Omental fat pad (tissue), 4 donors: Measurements from ENCODE around the gene RAB39B. TPM values are rescaled to one million over a fixed set of nuclear protein-coding genes. Genes with fewer than 3 reads are reported as not detected.
A peak's percentile ranks its signal among the peaks of the same experiment; 100 is the strongest.
"Not testable (repeated sequence)": the region's sequence is repeated elsewhere in the genome, so short reads cannot be mapped to it uniquely, and the experiment has no call there.

Experiments
- ATAC-seq: fragments of 150-250 bp; one replicate; pipeline ENCODE4 v1.9.1; 2016; ENCODE audit warnings: mild to moderate bottlenecking, moderate library complexity; ENCODE audit not compliant: low FRiP score
- DNase-seq: peaks from one replicate; pipeline ENCODE4 v3.0.0-alpha.2; 2019; ENCODE audit warnings: low spot score
- total RNA-seq, 4 donors: library from RNA; depleted of rRNA; stranded (reverse); fragments of >200 nt; gene quantifications; one replicate each; pipeline ENCODE4 v1.1.0, GENCODE V29; 2016
- TF ChIP-seq, protein P1 (sequence below), 3 donors: fragments of 450-650 bp; IDR thresholded peaks; one replicate each; pipeline ENCODE4 v1.5.1; 2016 to 2017; ENCODE audit warnings: antibody characterized with exemption in 3 of 3, mild to moderate bottlenecking in 3 of 3, moderate library complexity in 2 of 3

Gene RAB39B, protein sequence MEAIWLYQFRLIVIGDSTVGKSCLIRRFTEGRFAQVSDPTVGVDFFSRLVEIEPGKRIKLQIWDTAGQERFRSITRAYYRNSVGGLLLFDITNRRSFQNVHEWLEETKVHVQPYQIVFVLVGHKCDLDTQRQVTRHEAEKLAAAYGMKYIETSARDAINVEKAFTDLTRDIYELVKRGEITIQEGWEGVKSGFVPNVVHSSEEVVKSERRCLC
- under 1 TPM; 0.19 to 0.37 (median 0.28) TPM for total RNA-seq

GRCh38 chrX:155263854-155264628, at the start of gene RAB39B:
Gene RAB39B, minus strand, starts transcription at chrX:155264491. Its CDS starts 203 bp downstream, at chrX:155264288.
- TF ChIP-seq, protein P1, sequence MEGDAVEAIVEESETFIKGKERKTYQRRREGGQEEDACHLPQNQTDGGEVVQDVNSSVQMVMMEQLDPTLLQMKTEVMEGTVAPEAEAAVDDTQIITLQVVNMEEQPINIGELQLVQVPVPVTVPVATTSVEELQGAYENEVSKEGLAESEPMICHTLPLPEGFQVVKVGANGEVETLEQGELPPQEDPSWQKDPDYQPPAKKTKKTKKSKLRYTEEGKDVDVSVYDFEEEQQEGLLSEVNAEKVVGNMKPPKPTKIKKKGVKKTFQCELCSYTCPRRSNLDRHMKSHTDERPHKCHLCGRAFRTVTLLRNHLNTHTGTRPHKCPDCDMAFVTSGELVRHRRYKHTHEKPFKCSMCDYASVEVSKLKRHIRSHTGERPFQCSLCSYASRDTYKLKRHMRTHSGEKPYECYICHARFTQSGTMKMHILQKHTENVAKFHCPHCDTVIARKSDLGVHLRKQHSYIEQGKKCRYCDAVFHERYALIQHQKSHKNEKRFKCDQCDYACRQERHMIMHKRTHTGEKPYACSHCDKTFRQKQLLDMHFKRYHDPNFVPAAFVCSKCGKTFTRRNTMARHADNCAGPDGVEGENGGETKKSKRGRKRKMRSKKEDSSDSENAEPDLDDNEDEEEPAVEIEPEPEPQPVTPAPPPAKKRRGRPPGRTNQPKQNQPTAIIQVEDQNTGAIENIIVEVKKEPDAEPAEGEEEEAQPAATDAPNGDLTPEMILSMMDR (IDR thresholded peaks at IDR 0.05): no peak
- DNase-seq: no peak
- ATAC-seq: peak; percentile 68

- TF ChIP-seq, protein P1 (IDR thresholded peaks at IDR 0.05): no peak
- ATAC-seq (no peak), DNase-seq (no peak)
Measured at GRCh38 chrX:155313766-155314165, 49.5 kb upstream of the RAB39B start.

DNA sequence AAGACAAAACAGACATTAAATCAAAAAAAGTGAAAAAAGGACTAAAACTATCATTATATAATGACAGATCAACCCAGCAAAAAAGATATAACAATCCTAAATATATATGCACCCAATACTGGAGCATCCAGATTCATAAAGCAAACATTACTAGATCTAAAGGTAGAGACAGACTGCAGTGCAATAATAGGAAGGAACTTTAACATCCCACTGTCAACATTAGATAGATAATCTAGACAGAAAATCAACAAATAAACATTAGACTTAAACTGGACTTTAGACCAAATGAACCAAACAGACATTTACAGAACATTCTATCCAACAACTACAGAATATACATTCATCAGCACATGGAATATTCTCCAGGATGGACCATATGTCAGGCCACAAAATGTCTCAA, 29.5 kb upstream of the RAB39B start:
- no peak for DNase-seq
- TF ChIP-seq, protein P1 (IDR thresholded peaks at IDR 0.05): no peak
- no peak for ATAC-seq

DNA sequence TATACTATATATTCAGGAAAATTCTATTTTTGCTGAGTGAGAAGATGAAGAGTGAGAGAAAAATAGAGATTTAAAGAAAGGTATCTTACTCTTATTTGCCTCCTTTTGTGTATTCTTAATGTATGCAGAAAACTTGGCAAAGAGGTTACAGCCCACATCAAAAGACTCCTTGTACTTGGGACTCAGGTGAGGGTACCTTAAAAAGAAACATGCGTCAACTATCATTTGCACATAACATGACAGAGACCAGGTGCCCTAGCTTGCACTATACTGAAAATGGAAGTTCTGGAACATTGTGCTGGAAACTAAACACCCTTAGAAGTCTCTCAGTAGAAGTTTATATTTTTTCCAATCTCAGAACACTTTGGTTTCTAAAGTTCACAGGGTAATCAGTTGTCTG, 15.6 kb upstream of the RAB39B start:
- no peak for ATAC-seq
- TF ChIP-seq, protein P1 (IDR thresholded peaks at IDR 0.05): no peak
- no peak for DNase-seq

DNA sequence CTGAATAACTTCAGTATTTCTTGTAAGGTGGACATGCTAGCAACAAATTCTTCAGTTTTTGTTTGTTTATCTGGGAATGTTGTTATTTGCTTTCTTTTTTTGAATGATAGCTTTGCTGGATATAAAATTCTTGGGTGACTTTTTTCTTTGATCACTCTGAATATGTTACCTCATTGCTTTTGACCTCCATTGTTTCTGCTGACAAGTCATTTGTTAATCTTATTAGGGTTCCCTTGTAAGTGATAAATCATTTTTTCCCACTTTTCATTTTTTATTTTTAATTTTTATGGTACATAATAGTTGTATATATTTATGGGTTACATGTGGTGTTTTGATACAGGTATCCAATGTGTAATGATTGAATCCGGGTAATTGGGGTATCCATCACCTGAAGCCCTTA, 6.7 kb upstream of the RAB39B start:
- TF ChIP-seq, protein P1 (IDR thresholded peaks at IDR 0.05): no peak
- no peak for DNase-seq
- ATAC-seq: no peak

- not testable (repeated sequence) for ATAC-seq, DNase-seq
Measured at GRCh38 chrX:155267995-155268394, 3.7 kb upstream of the RAB39B start.

DNA sequence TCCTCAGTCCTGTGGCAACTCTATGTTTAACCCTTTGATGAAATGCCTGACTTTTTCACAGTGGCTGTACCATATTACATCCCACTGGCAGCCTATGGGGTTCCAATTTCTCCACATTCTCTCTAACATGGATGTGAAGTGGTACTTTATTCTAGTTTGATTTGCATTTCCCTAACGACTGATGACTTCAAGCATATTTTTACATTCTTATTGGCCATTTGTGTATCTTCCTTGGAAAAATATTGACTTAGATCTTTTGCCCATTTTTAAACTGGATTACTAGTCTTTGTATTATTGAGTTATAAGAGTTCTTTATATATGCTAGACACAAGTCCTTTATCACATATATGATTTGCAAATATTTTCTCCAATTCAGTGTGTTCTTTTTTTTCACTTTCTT, 2.1 kb upstream of the RAB39B start:
- ATAC-seq (no peak), DNase-seq (no peak)
- TF ChIP-seq, protein P1 (IDR thresholded peaks at IDR 0.05): no peak
